ENCODE results near the gene ADD1. TPM values are rescaled to one million over a fixed set of nuclear protein-coding genes. Genes with fewer than 3 reads are reported as not detected.

ADD1 gene
- total and polyA plus RNA-seq, 2 experiments from 2014 or later = 230 to 274 TPM

DNA sequence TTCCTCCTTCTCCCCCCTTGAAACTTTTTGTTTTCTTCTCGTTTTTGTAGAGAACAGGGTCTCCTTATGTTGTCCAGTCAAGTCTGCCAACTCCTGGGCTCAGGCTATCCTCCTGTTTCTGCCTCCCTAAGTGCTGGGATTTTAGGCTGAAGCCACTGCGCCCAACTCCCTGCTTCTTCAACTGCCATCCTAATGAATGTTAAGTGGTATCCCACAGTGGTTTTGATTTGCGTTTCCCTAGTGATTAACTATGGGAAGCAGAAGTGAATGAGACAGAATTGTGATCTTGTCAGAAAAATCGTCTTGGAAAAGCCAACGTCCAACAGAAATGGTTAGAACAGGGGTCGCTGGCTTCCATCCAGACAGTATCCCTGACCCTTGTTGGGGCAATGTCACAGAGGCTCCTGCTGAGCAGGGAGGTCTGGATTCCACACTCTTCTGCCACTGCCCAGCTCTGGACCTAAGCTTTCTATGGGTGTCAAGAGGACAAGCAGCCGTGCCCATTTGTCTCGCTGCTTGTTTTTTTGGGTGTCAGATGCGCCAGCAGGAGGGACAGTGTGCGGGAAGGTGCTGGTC is 869 bp upstream of the ADD1 start:
- Histone ChIP-seq H3K9me3 (ENCODE audit: low read depth) (no peaks in the 10 kb centered on the region), H3K27ac (peak overlapping the region; percentile 92), H3K36me3 (no peaks in the 10 kb centered on the region), H3K4me3 (peak overlapping the region; percentile 87), H3K27me3 (no peaks in the 10 kb centered on the region), H3K4me1 (ENCODE audit: low read depth) (peaks cover 8% of the 10 kb centered on the region)
- peak; percentile 30 to 47 for DNase-seq (ENCODE audit: low read depth in 1 of 2, low spot score in 1 of 2)
- TF ChIP-seq, protein P1, sequence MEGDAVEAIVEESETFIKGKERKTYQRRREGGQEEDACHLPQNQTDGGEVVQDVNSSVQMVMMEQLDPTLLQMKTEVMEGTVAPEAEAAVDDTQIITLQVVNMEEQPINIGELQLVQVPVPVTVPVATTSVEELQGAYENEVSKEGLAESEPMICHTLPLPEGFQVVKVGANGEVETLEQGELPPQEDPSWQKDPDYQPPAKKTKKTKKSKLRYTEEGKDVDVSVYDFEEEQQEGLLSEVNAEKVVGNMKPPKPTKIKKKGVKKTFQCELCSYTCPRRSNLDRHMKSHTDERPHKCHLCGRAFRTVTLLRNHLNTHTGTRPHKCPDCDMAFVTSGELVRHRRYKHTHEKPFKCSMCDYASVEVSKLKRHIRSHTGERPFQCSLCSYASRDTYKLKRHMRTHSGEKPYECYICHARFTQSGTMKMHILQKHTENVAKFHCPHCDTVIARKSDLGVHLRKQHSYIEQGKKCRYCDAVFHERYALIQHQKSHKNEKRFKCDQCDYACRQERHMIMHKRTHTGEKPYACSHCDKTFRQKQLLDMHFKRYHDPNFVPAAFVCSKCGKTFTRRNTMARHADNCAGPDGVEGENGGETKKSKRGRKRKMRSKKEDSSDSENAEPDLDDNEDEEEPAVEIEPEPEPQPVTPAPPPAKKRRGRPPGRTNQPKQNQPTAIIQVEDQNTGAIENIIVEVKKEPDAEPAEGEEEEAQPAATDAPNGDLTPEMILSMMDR (IDR thresholded peaks at IDR 0.05; ENCODE audit: low read depth, low read length) = no peak

- TF ChIP-seq, protein P1 (IDR thresholded peaks at IDR 0.05; ENCODE audit: low read depth, low read length) = no peak
- peak overlapping the region; percentile 92 for H3K27ac ChIP-seq
- no peaks in the 10 kb centered on the region for H3K36me3 ChIP-seq
- H3K4me3 ChIP-seq = peak overlapping the region; percentile 87
- H3K4me1 ChIP-seq (ENCODE audit: low read depth) = peaks cover 18% of the 10 kb centered on the region
- H3K9me3 ChIP-seq (ENCODE audit: low read depth) = no peaks in the 10 kb centered on the region
- DNase-seq (ENCODE audit: low read depth in 1 of 2, low spot score in 1 of 2) = peak; percentile 49 to 78
- H3K27me3 ChIP-seq = no peaks in the 10 kb centered on the region
Observed at GRCh38 chr4:2843941-2844584, 419 bp downstream of the ADD1 start.

DNA sequence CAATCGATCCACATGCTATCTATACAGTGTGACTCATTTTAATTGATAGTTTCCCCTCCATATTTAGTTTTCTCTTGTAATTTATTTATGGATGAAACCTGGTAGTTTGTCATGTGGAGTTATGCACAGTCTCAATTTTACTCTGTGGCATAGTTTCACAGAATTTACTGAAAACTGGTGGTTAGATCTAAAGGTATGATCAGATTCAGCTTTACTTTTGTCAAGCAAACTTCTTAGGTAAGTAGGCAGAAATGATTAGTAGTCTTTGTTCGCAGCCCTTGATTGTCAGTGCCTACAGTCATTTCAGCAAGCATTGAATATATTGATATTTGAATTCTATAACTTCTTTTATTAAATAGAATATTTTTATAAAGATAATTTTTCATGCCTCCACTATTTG is 2.5 kb downstream of the ADD1 start:
- TF ChIP-seq, protein P1 (IDR thresholded peaks at IDR 0.05; ENCODE audit: low read depth, low read length) = no peak
- DNase-seq (ENCODE audit: low read depth in 1 of 2, low spot score in 1 of 2) = no peak
- Histone ChIP-seq H3K4me1 (ENCODE audit: low read depth) (peaks cover 18% of the 10 kb centered on the region), H3K9me3 (ENCODE audit: low read depth) (no peaks in the 10 kb centered on the region), H3K27ac (no peak overlapping the region), H3K4me3 (no peak overlapping the region), H3K27me3 (no peaks in the 10 kb centered on the region), H3K36me3 (no peaks in the 10 kb centered on the region)

DNA sequence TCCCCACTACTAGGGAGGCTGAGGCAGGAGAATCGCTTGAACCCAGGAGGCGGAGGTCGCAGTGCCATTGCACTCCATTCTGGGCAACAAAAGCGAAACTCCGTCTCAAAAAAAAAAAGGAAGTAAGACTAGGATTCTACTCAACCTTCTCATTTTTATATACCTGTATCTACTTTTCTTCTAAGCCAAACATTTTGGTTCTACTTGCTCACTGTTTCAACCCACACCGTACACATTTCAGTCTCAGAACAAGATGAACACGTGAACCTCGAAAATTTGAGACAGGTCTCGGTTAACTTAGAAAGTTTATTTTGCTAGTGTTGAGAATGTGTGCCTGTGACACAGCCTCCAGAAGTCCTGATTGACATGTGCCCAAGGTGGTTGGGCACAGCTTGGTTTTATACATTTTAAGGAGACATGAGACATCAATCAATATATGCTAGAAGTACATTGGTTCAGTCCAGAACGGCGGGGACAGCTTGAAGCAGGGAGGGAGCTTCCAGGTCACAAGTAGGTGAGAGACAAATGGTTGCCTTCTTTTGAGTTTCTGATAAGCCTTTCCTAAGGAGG is 3.7 kb downstream of the ADD1 start:
- no peak for DNase-seq (ENCODE audit: low read depth in 1 of 2, low spot score in 1 of 2)

GRCh38 chr4:2848449-2848848 is 4.8 kb downstream of the ADD1 start:
- no peaks in the 10 kb centered on the region for H3K27me3 ChIP-seq
- H3K9me3 ChIP-seq (ENCODE audit: low read depth) = no peaks in the 10 kb centered on the region
- TF ChIP-seq, protein P1 (IDR thresholded peaks at IDR 0.05; ENCODE audit: low read depth, low read length) = no peak
- H3K4me1 ChIP-seq (ENCODE audit: low read depth) = peaks cover 16% of the 10 kb centered on the region
- no peak overlapping the region for H3K27ac ChIP-seq
- H3K4me3 ChIP-seq = no peak overlapping the region
- peak in 1 of 2 donors; percentile 25 for DNase-seq (ENCODE audit: low read depth in 1 of 2, low spot score in 1 of 2)
- H3K36me3 ChIP-seq = peaks cover under 1% of the 10 kb centered on the region

More for the DNA sequence above, 3.7 kb downstream of the ADD1 start:
- H3K9me3 ChIP-seq (ENCODE audit: low read depth) = no peaks in the 10 kb centered on the region
- H3K27me3 ChIP-seq = no peaks in the 10 kb centered on the region
- TF ChIP-seq, protein P1 (IDR thresholded peaks at IDR 0.05; ENCODE audit: low read depth, low read length) = no peak
- peaks cover 18% of the 10 kb centered on the region for H3K4me1 ChIP-seq (ENCODE audit: low read depth)
- H3K27ac ChIP-seq = no peak overlapping the region
- no peaks in the 10 kb centered on the region for H3K36me3 ChIP-seq
- no peak overlapping the region for H3K4me3 ChIP-seq
